OCI-LY1 (cell line): Measurements from ENCODE around the gene STPG4.
A peak's percentile ranks its signal among the peaks of the same experiment; 100 is the strongest.

Source experiments
- H2AFZ ChIP-seq: fragments of 200-600 bp; sonication (generic), shearing (Covaris generic); 2 replicates; pipeline ENCODE4 v1.6.0; 2014; ENCODE audit warnings: antibody characterized with exemption, mild to moderate bottlenecking, low read length
- H3F3A ChIP-seq: fragments of 200-600 bp; sonication (generic), shearing (Covaris generic); 2 replicates; pipeline ENCODE4 v1.6.0; 2014; ENCODE audit warnings: mild to moderate bottlenecking, antibody characterized with exemption, low read length, moderate library complexity; ENCODE audit not compliant: insufficient read depth
- H3K27ac ChIP-seq: fragments of 200-600 bp; sonication (generic); 2 replicates; pipeline ENCODE4 v1.5.1; 2014; ENCODE audit warnings: low read length, mixed run types, mild to moderate bottlenecking, low read depth; ENCODE audit not compliant: poor library complexity, severe bottlenecking
- H3K27me3 ChIP-seq: fragments of 200-600 bp; sonication (generic); 2 replicates; pipeline ENCODE4 v1.6.0; 2014; ENCODE audit warnings: antibody characterized with exemption, mild to moderate bottlenecking, low read length, moderate library complexity; ENCODE audit not compliant: insufficient read depth
- H3K36me3 ChIP-seq: fragments of 200-600 bp; sonication (generic); 2 replicates; pipeline ENCODE4 v1.6.1; 2014; ENCODE audit warnings: mild to moderate bottlenecking, antibody characterized with exemption, low read length, moderate library complexity, mixed read lengths; ENCODE audit not compliant: insufficient read depth
- H3K4me1 ChIP-seq: fragments of 200-600 bp; sonication (generic); 2 replicates; pipeline ENCODE4 v1.5.1; 2014; ENCODE audit warnings: mild to moderate bottlenecking, low read length, moderate library complexity; ENCODE audit not compliant: insufficient read depth, severe bottlenecking
- H3K4me2 ChIP-seq: fragments of 200-600 bp; sonication (generic), shearing (Covaris generic); 2 replicates; pipeline ENCODE4 v1.6.1; 2014; ENCODE audit warnings: low read length
- H3K4me3 ChIP-seq: fragments of 200-600 bp; sonication (generic); 2 replicates; pipeline ENCODE4 v1.5.1; 2014; ENCODE audit warnings: low read length, low read depth, mild to moderate bottlenecking, mixed read lengths; ENCODE audit not compliant: poor library complexity, severe bottlenecking
- H3K79me2 ChIP-seq: fragments of 200-600 bp; shearing (Covaris generic); 2 replicates; pipeline ENCODE4 v1.6.1; 2016; ENCODE audit warnings: mixed run types, low read length, mixed read lengths; ENCODE audit not compliant: insufficient read depth
- H3K9ac ChIP-seq: fragments of 200-600 bp; sonication (generic), shearing (Covaris generic); 2 replicates; pipeline ENCODE4 v1.6.1; 2014; ENCODE audit warnings: mild to moderate bottlenecking, low read length, mixed read lengths
- H3K9me2 ChIP-seq: fragments of 200-600 bp; sonication (generic), shearing (Covaris generic); 2 replicates; pipeline ENCODE4 v1.6.1; 2014; ENCODE audit warnings: low read depth, mild to moderate bottlenecking, low read length, mixed read lengths
- H3K9me3 ChIP-seq: fragments of 200-600 bp; shearing (Covaris generic); 2 replicates; pipeline ENCODE4 v1.6.1; 2014; ENCODE audit warnings: low read length, mixed read lengths
- H4K20me1 ChIP-seq: fragments of 200-600 bp; sonication (generic), shearing (Covaris generic); 2 replicates; pipeline ENCODE4 v1.6.0; 2016; ENCODE audit warnings: mild to moderate bottlenecking, low read length; ENCODE audit not compliant: insufficient read depth
- CTCF ChIP-seq: fragments of 200-600 bp; sonication (generic), shearing (Covaris generic); IDR thresholded peaks from 2 replicates; pipeline ENCODE4 v1.5.1; 2017; ENCODE audit warnings: mild to moderate bottlenecking, antibody characterized with exemption, low read length, moderate library complexity, mixed read lengths
- EZH2 ChIP-seq: fragments of 200-600 bp; sonication (generic), shearing (Covaris generic); IDR thresholded peaks from 2 replicates; pipeline ENCODE4 v1.8.0; 2017; ENCODE audit warnings: borderline replicate concordance, mixed run types, mild to moderate bottlenecking, antibody characterized with exemption, low read length, moderate library complexity, mixed read lengths

The STPG4 gene

DNA sequence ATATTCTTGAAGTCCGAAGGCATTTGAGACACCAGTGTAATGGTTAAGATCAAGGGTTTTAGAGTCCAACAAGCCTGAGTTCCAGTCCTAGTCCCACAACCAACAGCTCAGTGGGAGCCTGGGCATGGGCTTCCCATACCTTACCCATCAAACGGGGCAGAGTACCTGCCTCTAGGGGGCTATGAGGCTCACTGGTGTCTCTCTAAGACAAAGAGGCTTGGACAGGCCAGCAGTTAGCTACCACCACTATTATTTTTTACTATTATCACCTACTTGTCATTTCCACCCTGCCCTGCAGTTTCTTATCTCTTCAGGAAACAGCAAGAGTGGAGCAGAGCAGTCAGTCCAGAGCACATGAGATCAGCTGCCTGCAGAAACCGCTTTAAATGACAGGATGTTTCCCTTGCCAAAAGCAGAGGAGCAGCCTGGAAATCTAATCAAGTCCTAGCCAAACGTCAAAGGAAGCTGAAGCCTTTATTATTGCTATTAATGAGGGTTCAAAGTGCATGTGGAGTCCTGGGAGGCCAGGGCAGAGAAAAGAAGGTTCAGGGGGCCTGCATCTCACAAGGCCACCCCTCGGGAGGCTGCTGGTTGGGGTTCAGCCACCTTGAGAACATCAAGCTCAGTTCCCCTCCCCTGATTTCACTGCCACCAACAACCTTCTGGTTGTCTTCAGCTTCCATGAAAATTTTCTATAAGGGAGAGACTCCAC, 66.6 kb downstream of the STPG4 start:
- Histone ChIP-seq H3F3A (no peaks in the 10 kb centered on the region), H3K79me2 (no peaks in the 10 kb centered on the region), H2AFZ (no peak overlapping the region), H3K9me3 (no peaks in the 10 kb centered on the region), H3K4me1 (no peaks in the 10 kb centered on the region), H3K9ac (no peak overlapping the region), H4K20me1 (no peaks in the 10 kb centered on the region), H3K36me3 (no peaks in the 10 kb centered on the region), H3K4me2 (no peak overlapping the region), H3K9me2 (no peaks in the 10 kb centered on the region), H3K4me3 (no peak overlapping the region), H3K27ac (no peak overlapping the region), H3K27me3 (no peaks in the 10 kb centered on the region)
- TF ChIP-seq CTCF (peak; percentile 37; the same call in 1 of the 2 replicates), EZH2 (no peak)

GRCh38 chr2:47087051-47087450, 68.1 kb downstream of the STPG4 start:
- Histone ChIP-seq H3K9me2 (no peaks in the 10 kb centered on the region), H3K9ac (no peak overlapping the region), H3K36me3 (no peaks in the 10 kb centered on the region), H3K9me3 (no peaks in the 10 kb centered on the region), H2AFZ (no peak overlapping the region), H3K27ac (no peak overlapping the region), H3K4me2 (no peak overlapping the region), H4K20me1 (no peaks in the 10 kb centered on the region), H3K79me2 (no peaks in the 10 kb centered on the region), H3K4me1 (no peaks in the 10 kb centered on the region), H3F3A (no peaks in the 10 kb centered on the region), H3K4me3 (no peak overlapping the region), H3K27me3 (no peaks in the 10 kb centered on the region)
- TF ChIP-seq EZH2 (no peak), CTCF (no peak)

GRCh38 chr2:47086571-47086970, 68.5 kb downstream of the STPG4 start:
- Histone ChIP-seq H3F3A (no peaks in the 10 kb centered on the region), H3K4me1 (no peaks in the 10 kb centered on the region), H2AFZ (no peak overlapping the region), H3K4me3 (no peak overlapping the region), H3K36me3 (no peaks in the 10 kb centered on the region), H3K79me2 (no peaks in the 10 kb centered on the region), H3K4me2 (no peak overlapping the region), H3K27me3 (no peaks in the 10 kb centered on the region), H3K9ac (no peak overlapping the region), H3K9me2 (no peaks in the 10 kb centered on the region), H4K20me1 (no peaks in the 10 kb centered on the region), H3K27ac (no peak overlapping the region), H3K9me3 (no peaks in the 10 kb centered on the region)
- TF ChIP-seq CTCF (no peak), EZH2 (no peak)
